ENCODE results near the gene WDPCP. TPM values are rescaled to one million over a fixed set of nuclear protein-coding genes. Genes with fewer than 3 reads are reported as not detected.
"Not testable (repeated sequence)": the region's sequence is repeated elsewhere in the genome, so short reads cannot be mapped to it uniquely, and the experiment has no call there.

The WDPCP gene
- total RNA-seq, 1 donor from 2014 or later: 14.1 TPM

- Mint-ChIP-seq H3K4me1 (ENCODE audit: low read depth) (no peaks in the 10 kb centered on the region), H3K9me3 (ENCODE audit: low read depth) (peaks cover 32% of the 10 kb centered on the region), H3K27me3 (no peaks in the 10 kb centered on the region), H3K27ac (no peak overlapping the region), H3K4me3 (ENCODE audit: low read depth) (no peak overlapping the region), H3K36me3 (ENCODE audit: insufficient read depth) (no peaks in the 10 kb centered on the region)
- no peak for TF ChIP-seq CTCF (IDR thresholded peaks at IDR 0.05; ENCODE audit: unreplicated experiment)
- no peak for DNase-seq (ENCODE audit: low spot score, unreplicated experiment)
Measured at GRCh38 chr2:63627866-63628265, 39.6 kb upstream of the WDPCP start.

GRCh38 chr2:63623763-63624162 is 35.5 kb upstream of the WDPCP start:
- peaks cover 22% of the 10 kb centered on the region for H3K9me3 Mint-ChIP-seq (ENCODE audit: low read depth)
- H3K36me3 Mint-ChIP-seq (ENCODE audit: insufficient read depth); DNase-seq (ENCODE audit: low spot score, unreplicated experiment); H3K4me3 Mint-ChIP-seq (ENCODE audit: low read depth); H3K27ac Mint-ChIP-seq; H3K27me3 Mint-ChIP-seq; H3K4me1 Mint-ChIP-seq (ENCODE audit: low read depth): not testable (repeated sequence)

GRCh38 chr2:63622751-63623150 is 34.5 kb upstream of the WDPCP start:
- Mint-ChIP-seq H3K27ac (no peak overlapping the region), H3K4me1 (ENCODE audit: low read depth) (no peaks in the 10 kb centered on the region), H3K9me3 (ENCODE audit: low read depth) (peaks cover 24% of the 10 kb centered on the region), H3K36me3 (ENCODE audit: insufficient read depth) (peaks cover 2% of the 10 kb centered on the region), H3K4me3 (ENCODE audit: low read depth) (no peak overlapping the region), H3K27me3 (no peaks in the 10 kb centered on the region)
- no peak for TF ChIP-seq CTCF (IDR thresholded peaks at IDR 0.05; ENCODE audit: unreplicated experiment)
- DNase-seq (ENCODE audit: low spot score, unreplicated experiment): no peak

- peaks cover 12% of the 10 kb centered on the region for H3K9me3 Mint-ChIP-seq (ENCODE audit: low read depth)
- no peak overlapping the region for H3K4me3 Mint-ChIP-seq (ENCODE audit: low read depth)
- H3K4me1 Mint-ChIP-seq (ENCODE audit: low read depth): peaks cover 17% of the 10 kb centered on the region
- no peak for DNase-seq (ENCODE audit: low spot score, unreplicated experiment)
- TF ChIP-seq CTCF (IDR thresholded peaks at IDR 0.05; ENCODE audit: unreplicated experiment): no peak
- peaks cover 2% of the 10 kb centered on the region for H3K36me3 Mint-ChIP-seq (ENCODE audit: insufficient read depth)
- no peak overlapping the region for H3K27ac Mint-ChIP-seq
- no peaks in the 10 kb centered on the region for H3K27me3 Mint-ChIP-seq
Measured at GRCh38 chr2:63619328-63619727, 31.1 kb upstream of the WDPCP start.

GRCh38 chr2:63617366-63617765 is 29.1 kb upstream of the WDPCP start:
- TF ChIP-seq CTCF (IDR thresholded peaks at IDR 0.05; ENCODE audit: unreplicated experiment): no peak
- Mint-ChIP-seq H3K4me1 (ENCODE audit: low read depth) (peaks cover 27% of the 10 kb centered on the region), H3K4me3 (ENCODE audit: low read depth) (no peak overlapping the region)

More at GRCh38 chr2:63617366-63617765, 29.1 kb upstream of the WDPCP start:
- H3K36me3 Mint-ChIP-seq (ENCODE audit: insufficient read depth): peaks cover 2% of the 10 kb centered on the region
- DNase-seq (ENCODE audit: low spot score, unreplicated experiment): no peak
- no peaks in the 10 kb centered on the region for H3K27me3 Mint-ChIP-seq
- no peak overlapping the region for H3K27ac Mint-ChIP-seq
- peaks cover 5% of the 10 kb centered on the region for H3K9me3 Mint-ChIP-seq (ENCODE audit: low read depth)
